Choroid plexus epithelial cell (primary cell): ENCODE results near the gene TSPAN32.

Experiments used
- DNase-seq: peaks from one replicate; pipeline ENCODE4 v3.0.0-alpha.2; 2010; ENCODE audit warnings: low read depth
- H3K4me3 ChIP-seq: 2 replicates; pipeline ENCODE4 v1.5.1; 2011; ENCODE audit warnings: low read depth, mild to moderate bottlenecking, control low read depth, low read length, moderate library complexity
- TF ChIP-seq, protein P1 (sequence below): conservative IDR thresholded peaks from 2 replicates; pipeline ENCODE4 v1.5.1; 2011; ENCODE audit warnings: low read depth, mild to moderate bottlenecking, control low read depth, inconsistent platforms, low read length, moderate library complexity

The TSPAN32 gene

DNA sequence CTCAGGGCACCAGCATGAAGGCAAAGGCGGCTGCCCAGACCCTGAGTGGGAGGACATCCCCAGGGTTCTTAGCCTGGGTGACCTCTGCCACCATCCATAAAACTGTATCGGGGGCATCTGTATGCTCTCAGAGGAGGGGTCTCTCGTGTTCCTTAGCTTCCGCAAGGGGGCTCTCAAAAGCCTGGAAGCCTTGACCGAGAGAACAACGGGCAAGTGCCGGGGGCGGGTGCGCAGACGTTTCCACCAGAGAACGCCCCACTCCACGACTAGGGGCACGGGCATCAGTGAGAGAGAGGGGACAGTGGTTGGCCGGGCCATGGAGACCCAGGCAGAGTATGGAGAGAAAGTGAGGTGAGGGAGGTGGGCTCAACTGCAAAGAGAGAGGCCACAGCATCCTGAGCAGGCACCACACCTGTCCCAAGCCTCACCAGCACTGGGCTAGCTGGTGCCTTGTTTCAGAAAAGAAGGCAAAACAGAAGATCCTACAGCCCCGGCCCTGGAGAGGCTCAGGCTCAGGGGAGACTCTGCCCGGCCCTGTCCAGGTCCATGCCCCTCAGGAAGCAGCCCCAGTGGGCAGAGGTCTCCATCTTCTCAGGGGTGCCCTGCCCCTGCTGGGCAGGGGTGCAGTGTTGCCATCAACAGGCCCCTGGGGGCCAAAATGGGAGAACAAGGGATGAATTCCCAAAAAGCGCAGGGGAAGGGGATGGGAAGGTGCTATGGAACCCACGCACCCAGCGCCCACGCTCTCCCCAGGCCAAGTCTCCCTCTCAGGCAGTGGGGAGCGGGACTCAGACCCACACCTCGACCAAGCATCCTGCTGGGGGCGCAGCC is 5.9 kb downstream of the TSPAN32 start:
- no peak overlapping the region for H3K4me3 ChIP-seq
- TF ChIP-seq, protein P1, sequence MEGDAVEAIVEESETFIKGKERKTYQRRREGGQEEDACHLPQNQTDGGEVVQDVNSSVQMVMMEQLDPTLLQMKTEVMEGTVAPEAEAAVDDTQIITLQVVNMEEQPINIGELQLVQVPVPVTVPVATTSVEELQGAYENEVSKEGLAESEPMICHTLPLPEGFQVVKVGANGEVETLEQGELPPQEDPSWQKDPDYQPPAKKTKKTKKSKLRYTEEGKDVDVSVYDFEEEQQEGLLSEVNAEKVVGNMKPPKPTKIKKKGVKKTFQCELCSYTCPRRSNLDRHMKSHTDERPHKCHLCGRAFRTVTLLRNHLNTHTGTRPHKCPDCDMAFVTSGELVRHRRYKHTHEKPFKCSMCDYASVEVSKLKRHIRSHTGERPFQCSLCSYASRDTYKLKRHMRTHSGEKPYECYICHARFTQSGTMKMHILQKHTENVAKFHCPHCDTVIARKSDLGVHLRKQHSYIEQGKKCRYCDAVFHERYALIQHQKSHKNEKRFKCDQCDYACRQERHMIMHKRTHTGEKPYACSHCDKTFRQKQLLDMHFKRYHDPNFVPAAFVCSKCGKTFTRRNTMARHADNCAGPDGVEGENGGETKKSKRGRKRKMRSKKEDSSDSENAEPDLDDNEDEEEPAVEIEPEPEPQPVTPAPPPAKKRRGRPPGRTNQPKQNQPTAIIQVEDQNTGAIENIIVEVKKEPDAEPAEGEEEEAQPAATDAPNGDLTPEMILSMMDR, result no peak
- no peak for DNase-seq

DNA sequence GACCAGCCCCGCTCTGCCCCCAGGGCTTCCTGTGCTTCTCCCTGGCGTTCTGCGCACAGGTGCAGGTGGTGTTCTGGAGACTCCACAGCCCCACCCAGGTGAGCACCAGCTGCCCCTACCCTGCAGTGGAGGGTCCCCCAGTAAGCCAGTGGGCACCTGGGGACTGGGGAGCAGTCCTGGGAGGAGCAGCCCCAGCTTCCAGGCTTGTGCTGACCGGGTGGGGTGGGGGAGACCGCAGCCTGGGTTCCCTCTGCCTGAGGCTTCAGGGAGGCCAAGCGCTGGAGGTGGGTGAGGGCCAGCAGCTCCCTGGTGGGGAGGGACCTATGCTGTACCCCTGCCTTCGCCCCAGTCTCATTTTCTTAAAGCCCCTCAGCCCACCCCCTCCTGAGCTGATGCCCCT is 6.9 kb downstream of the TSPAN32 start:
- no peak for DNase-seq
- H3K4me3 ChIP-seq, result no peak overlapping the region
- TF ChIP-seq, protein P1, result no peak

DNA sequence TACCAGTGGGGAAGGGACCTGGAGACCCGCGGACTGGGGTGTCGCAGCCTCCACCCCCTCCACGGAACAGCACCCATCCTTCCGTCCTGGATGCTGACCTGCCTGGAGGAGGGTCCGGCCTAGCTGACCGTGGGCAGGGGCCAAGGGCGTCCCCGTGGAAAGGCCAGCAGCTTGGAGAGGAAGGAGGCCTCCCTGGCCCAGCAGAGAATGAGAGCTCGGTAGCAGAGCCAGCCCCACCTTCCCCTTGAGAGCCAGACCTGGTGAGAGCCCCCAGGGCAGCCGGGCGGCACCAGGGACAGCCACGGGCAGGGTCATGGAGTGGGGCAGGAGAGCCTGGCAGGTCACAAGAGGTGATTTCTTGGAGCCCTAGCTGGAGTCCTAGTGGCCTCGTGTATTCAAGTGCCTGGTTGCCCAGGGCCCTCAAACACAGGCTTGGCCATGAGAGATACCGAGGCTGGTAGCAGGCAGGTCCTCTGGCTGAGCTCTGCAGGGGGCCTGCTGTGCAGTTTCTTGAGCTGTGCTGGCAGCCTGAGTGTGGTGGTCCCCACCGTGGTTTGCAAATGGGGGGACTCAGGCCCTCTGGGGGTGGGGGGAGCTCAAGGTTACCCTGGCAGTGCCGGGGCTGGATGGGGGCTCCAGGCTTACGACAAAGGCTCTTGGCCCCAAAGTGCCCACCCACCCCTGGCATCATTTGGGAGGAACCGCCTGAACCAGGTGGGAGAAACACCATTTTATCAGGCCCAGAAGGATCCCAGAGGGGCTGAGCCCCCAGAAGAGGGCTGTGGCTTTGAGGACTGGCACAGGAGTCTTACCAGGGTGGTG is 7.6 kb downstream of the TSPAN32 start:
- TF ChIP-seq, protein P1, result no peak
- no peak for DNase-seq
- H3K4me3 ChIP-seq, result no peak overlapping the region

DNA sequence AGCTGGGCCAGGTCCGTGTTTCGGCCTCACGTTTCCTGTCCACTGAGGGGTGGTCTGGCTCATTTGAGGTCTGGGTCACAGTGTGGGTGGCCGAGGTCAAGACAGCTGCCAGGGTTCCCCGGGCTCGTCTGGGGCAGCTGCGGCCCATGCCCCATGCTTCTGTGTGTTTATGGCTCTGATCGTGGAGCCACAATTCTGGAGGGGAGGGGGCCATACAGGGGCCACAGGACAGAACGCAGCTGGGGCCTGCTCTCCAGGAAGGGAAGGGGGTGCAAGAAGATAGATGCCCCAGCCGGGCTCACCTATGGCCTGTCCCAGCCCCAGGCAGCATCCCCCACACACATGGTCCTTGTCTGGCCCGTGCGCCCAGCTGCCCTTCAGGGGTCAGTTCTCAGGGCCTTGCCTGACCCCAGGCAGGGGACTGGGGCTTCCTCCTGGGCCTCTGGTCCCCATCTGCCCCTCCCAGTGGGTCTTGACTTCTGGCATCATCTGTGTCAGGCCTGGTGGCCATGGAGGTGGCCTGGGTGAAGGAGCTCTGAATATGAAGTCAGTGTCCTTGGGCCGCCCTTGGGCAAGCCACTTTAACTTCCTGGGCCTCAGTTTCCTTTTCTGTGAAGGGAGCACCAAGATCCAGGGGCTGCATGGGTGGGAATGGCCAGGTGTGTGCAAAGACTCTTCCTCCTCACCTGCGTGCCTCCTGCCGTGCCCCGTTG is 8.4 kb downstream of the TSPAN32 start:
- DNase-seq, result no peak
- H3K4me3 ChIP-seq, result no peak overlapping the region
- TF ChIP-seq, protein P1, result no peak

DNA sequence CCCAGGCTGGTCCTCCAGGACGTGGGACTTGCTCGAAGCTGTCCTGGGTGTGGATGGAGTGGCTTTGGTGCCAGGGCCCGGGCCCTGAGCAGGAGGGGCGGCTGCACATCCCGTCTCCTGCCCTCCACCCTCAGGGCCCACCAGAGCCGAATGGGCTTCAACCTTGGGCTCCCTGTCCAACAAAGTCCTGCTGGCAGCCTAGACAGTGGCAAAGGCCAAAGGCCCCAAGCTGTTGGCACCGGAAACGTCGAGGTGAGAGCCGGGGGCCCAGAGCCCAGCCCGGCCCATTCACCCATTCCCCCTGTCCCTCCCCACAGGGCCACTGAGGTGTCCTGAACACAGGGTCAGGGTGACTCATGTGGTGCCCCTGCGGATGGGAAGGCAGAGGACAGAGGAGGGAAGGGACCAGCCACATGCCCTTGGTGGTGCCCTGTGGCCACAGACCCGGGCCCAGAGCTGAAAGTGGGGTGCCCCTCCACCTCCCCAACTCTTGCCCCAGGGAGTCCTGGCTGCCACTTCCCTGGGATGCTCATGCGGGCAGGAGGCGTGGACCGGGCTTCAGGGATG is 9.1 kb downstream of the TSPAN32 start:
- no peak overlapping the region for H3K4me3 ChIP-seq
- DNase-seq, result no peak
- TF ChIP-seq, protein P1, result no peak

DNA sequence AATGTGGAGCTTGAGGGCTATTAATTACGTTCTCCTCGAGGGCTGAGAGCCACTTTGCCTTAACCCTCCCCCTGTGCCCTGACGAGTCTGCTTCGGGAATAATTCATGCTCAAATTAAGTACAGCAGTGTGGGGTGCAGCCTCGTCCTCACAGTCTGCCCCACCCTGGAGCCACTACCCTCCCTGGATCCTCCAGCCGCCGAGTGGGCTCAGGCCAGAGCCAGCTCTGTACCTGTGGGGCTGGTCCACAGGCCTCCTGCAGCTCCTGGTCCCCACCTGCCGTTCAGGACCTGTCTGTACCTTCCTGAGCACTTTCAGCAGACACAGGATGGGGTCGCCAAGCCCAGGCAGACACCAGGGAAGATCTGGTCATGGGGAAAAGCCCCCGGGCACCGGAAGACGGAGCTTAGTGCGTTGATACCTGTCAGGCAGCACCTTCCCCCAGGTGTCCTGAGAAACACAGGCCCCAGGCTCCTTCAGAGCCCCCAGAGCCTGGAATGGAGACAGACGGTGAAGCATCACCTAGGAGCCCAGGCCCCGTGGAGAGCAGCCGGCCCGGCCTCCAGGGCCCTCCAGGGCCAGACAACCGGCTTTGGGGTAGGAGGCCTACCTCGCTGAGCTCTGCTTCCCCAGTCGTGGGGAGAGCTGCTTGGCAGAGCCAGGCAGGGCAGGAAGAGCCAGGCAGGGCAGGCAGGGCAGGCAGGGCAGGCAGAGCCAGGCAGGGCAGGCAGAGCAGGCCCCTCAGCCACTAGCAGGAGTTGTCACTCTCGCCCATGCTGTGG is 9.7 kb downstream of the TSPAN32 start:
- H3K4me3 ChIP-seq, result no peak overlapping the region
- DNase-seq, result no peak
- TF ChIP-seq, protein P1, result no peak
